SK-N-SH (cell line): ENCODE results near the gene CLPSL2. TPM values are rescaled to one million over a fixed set of nuclear protein-coding genes. Genes with fewer than 3 reads are reported as not detected.

Source experiments
- CTCF ChIA-PET: fragments of 300-600, 350-600 bp; formaldehyde crosslinking; extraction: SDS; loops from one replicate; lab custom pipeline; 2021; lab: Yijun Ruan, JAX
- POLR2A ChIA-PET: fragments of 350-600 bp; sonication (Branson Sonifier 250); formaldehyde crosslinking; extraction: SDS; loops from one replicate; lab custom pipeline; 2020; ENCODE audit warnings: antibody characterized with exemption, inconsistent platforms; lab: Yijun Ruan, JAX
- DNase-seq: peaks from one replicate; pipeline ENCODE4 v3.0.0; 2012
- H2AFZ ChIP-seq: fragments of 200-600 bp; sonication (generic); 2 replicates; pipeline ENCODE4 v1.8.1; 2016; ENCODE audit warnings: antibody characterized with exemption, mild to moderate bottlenecking, low read depth
- H3F3A ChIP-seq: fragments of 200-600 bp; sonication (generic); replicated peaks from 2 replicates; pipeline ENCODE3; 2016; ENCODE audit warnings: antibody characterized with exemption, mild to moderate bottlenecking; ENCODE audit not compliant: insufficient read depth
- H3K27ac ChIP-seq, 2 experiments: fragments of 200-500 bp in 1 of 2; fragments of 200-600 bp in 1 of 2; sonication (Bioruptor generic) in 1 of 2; sonication (generic), shearing (Covaris generic) in 1 of 2; 2 replicates each; pipeline versions ENCODE4 v1.5.1 to v1.6.1; 2014 to 2016; ENCODE audit warnings: low read depth in 2 of 2, inconsistent platforms in 1 of 2, low read length in 1 of 2, mild to moderate bottlenecking in 1 of 2, mixed read lengths in 1 of 2
- H3K27me3 ChIP-seq: fragments of 200-600 bp; sonication (generic), shearing (Covaris generic); 2 replicates; pipeline ENCODE4 v1.6.1; 2016; ENCODE audit warnings: mixed run types; ENCODE audit not compliant: insufficient read depth
- H3K36me3 ChIP-seq, 2 experiments: fragments of 200-500 bp in 1 of 2; fragments of 200-600 bp in 1 of 2; sonication (Bioruptor generic) in 1 of 2; sonication (generic) in 1 of 2; replicated peaks in 1 of 2; 2 replicates each; pipeline versions ENCODE3 to v1.5.1; 2014 to 2016; ENCODE audit warnings: low read length in 1 of 2, mild to moderate bottlenecking in 1 of 2; ENCODE audit not compliant: insufficient read depth in 2 of 2, control insufficient read depth in 1 of 2
- H3K4me1 ChIP-seq, 2 experiments: fragments of 200-500 bp in 1 of 2; fragments of 200-600 bp in 1 of 2; sonication (Bioruptor generic) in 1 of 2; sonication (generic), shearing (Covaris generic) in 1 of 2; 2 replicates each; pipeline versions ENCODE4 v1.5.1 to v1.6.1; 2014 to 2016; ENCODE audit warnings: low read depth in 1 of 2, low read length in 1 of 2, mixed run types in 1 of 2; ENCODE audit not compliant: insufficient read depth in 2 of 2, control insufficient read depth in 1 of 2
- H3K4me2 ChIP-seq: fragments of 200-600 bp; sonication (generic), shearing (Covaris generic); 2 replicates; pipeline ENCODE4 v1.6.1; 2017; ENCODE audit warnings: mixed run types
- H3K4me3 ChIP-seq, 2 experiments: fragments of 200-500 bp in 1 of 2; fragments of 200-600 bp in 1 of 2; sonication (Bioruptor generic) in 1 of 2; sonication (generic), shearing (Covaris generic) in 1 of 2; 2 replicates each; pipeline versions ENCODE4 v1.5.1 to v1.8.1; 2014 to 2016; ENCODE audit warnings: low read depth in 2 of 2, inconsistent platforms in 1 of 2, low read length in 1 of 2, mild to moderate bottlenecking in 1 of 2, mixed read lengths in 1 of 2, moderate library complexity in 1 of 2
- H3K79me2 ChIP-seq: fragments of 200-600 bp; sonication (generic); 2 replicates; pipeline ENCODE4 v1.8.1; 2017; ENCODE audit warnings: mild to moderate bottlenecking; ENCODE audit not compliant: insufficient read depth
- H3K9ac ChIP-seq: fragments of 200-600 bp; sonication (generic); 2 replicates; pipeline ENCODE4 v1.6.1; 2017; ENCODE audit warnings: mixed run types
- H3K9me2 ChIP-seq: fragments of 200-600 bp; sonication (generic); 2 replicates; pipeline ENCODE4 v1.6.1; 2017; ENCODE audit warnings: mixed run types
- H3K9me3 ChIP-seq: fragments of 200-600 bp; sonication (generic); 2 replicates; pipeline ENCODE4 v1.6.1; 2017; ENCODE audit warnings: mixed run types, mild to moderate bottlenecking, moderate library complexity
- H4K20me1 ChIP-seq: fragments of 200-600 bp; sonication (generic); 2 replicates; pipeline ENCODE4 v1.6.1; 2017; ENCODE audit warnings: mild to moderate bottlenecking, mixed run types; ENCODE audit not compliant: insufficient read depth
- EP300 ChIP-seq, 2 experiments: IDR thresholded peaks; 2 replicates each; pipeline versions ENCODE4 v1.4.0 to v1.6.1; 2012; ENCODE audit warnings: borderline replicate concordance in 1 of 2, low read depth in 1 of 2, low read length in 1 of 2
- FOXJ3 ChIP-seq: sonication (generic); formaldehyde crosslinking; IDR thresholded peaks from 2 replicates; pipeline ENCODE4 v1.5.1; 2020; ENCODE audit warnings: mild to moderate bottlenecking, missing genetic modification reagents
- FOXM1 ChIP-seq: IDR thresholded peaks from 2 replicates; pipeline ENCODE4 v1.4.0; 2012; ENCODE audit warnings: low read depth, mild to moderate bottlenecking
- IRF3 ChIP-seq: fragments of 150-350 bp; IDR thresholded peaks from 2 replicates; pipeline ENCODE4 v1.6.1; 2016; ENCODE audit warnings: mild to moderate bottlenecking, low read depth, low read length
- NFIC ChIP-seq: IDR thresholded peaks from 2 replicates; pipeline ENCODE4 v1.4.0; 2012; ENCODE audit warnings: borderline replicate concordance
- NRF1 ChIP-seq: IDR thresholded peaks from 2 replicates; pipeline ENCODE4 v1.6.1; 2012; ENCODE audit warnings: low read depth, mild to moderate bottlenecking, low read length
- POLR2AphosphoS5 ChIP-seq: IDR thresholded peaks from 2 replicates; pipeline ENCODE4 v1.6.1; 2012; ENCODE audit warnings: low read depth, low read length
- RAD21 ChIP-seq: IDR thresholded peaks from 2 replicates; pipeline ENCODE4 v1.6.1; 2012; ENCODE audit warnings: mild to moderate bottlenecking, low read length
- SIN3A ChIP-seq: IDR thresholded peaks from 2 replicates; pipeline ENCODE4 v1.6.1; 2012; ENCODE audit warnings: low read depth, mild to moderate bottlenecking, low read length, moderate library complexity, borderline replicate concordance
- SMC3 ChIP-seq: IDR thresholded peaks from 2 replicates; pipeline ENCODE4 v1.6.1; 2012; ENCODE audit warnings: low read depth, low read length, improper control_type of control experiment
- TAF1 ChIP-seq: IDR thresholded peaks from 2 replicates; pipeline ENCODE4 v1.6.1; 2012; ENCODE audit warnings: low read depth, mild to moderate bottlenecking, low read length, moderate library complexity, borderline replicate concordance
- ZBTB33 ChIP-seq: IDR thresholded peaks from 2 replicates; pipeline ENCODE4 v1.4.0; 2012; ENCODE audit warnings: low read depth, borderline replicate concordance
- WGBS: methylation state at CpG from one replicate; pipeline ENCODE4 v1.1.6; 2017; ENCODE audit warnings: low lambda C conversion rate; 5-methylcytosine and 5-hydroxymethylcytosine counted together
- polyA plus RNA-seq, 3 experiments: library from polyadenylated mRNA; depleted of rRNA; stranded (reverse); fragments of >200 nt; gene quantifications; 2 replicates each; pipeline ENCODE4 v1.2.3, GENCODE V29; 2012
- TF ChIP-seq, protein P1 (sequence below): fragments of 200-600 bp; sonication (generic); IDR thresholded peaks from 2 replicates; pipeline ENCODE4 v1.6.1; 2017; ENCODE audit warnings: antibody characterized with exemption, mild to moderate bottlenecking, moderate library complexity
- TF ChIP-seq, protein P2 (sequence below): IDR thresholded peaks from 2 replicates; pipeline ENCODE4 v1.6.1; 2012; ENCODE audit warnings: mild to moderate bottlenecking, low read depth, low read length, moderate library complexity
- TF ChIP-seq, protein P3 (sequence below): fragments of 150-350 bp; IDR thresholded peaks from 2 replicates; pipeline ENCODE4 v1.6.1; 2017; ENCODE audit warnings: antibody characterized with exemption, low read length, low read depth, borderline replicate concordance

The CLPSL2 gene
- polyA plus RNA-seq, 1 of the 3 experiments (the other 2 are of a cell fraction), result not detected

- TF ChIP-seq, protein P1, sequence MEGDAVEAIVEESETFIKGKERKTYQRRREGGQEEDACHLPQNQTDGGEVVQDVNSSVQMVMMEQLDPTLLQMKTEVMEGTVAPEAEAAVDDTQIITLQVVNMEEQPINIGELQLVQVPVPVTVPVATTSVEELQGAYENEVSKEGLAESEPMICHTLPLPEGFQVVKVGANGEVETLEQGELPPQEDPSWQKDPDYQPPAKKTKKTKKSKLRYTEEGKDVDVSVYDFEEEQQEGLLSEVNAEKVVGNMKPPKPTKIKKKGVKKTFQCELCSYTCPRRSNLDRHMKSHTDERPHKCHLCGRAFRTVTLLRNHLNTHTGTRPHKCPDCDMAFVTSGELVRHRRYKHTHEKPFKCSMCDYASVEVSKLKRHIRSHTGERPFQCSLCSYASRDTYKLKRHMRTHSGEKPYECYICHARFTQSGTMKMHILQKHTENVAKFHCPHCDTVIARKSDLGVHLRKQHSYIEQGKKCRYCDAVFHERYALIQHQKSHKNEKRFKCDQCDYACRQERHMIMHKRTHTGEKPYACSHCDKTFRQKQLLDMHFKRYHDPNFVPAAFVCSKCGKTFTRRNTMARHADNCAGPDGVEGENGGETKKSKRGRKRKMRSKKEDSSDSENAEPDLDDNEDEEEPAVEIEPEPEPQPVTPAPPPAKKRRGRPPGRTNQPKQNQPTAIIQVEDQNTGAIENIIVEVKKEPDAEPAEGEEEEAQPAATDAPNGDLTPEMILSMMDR, result peak; percentile 28; the same call in 1 of the 2 replicates
- TF ChIP-seq, protein P2, sequence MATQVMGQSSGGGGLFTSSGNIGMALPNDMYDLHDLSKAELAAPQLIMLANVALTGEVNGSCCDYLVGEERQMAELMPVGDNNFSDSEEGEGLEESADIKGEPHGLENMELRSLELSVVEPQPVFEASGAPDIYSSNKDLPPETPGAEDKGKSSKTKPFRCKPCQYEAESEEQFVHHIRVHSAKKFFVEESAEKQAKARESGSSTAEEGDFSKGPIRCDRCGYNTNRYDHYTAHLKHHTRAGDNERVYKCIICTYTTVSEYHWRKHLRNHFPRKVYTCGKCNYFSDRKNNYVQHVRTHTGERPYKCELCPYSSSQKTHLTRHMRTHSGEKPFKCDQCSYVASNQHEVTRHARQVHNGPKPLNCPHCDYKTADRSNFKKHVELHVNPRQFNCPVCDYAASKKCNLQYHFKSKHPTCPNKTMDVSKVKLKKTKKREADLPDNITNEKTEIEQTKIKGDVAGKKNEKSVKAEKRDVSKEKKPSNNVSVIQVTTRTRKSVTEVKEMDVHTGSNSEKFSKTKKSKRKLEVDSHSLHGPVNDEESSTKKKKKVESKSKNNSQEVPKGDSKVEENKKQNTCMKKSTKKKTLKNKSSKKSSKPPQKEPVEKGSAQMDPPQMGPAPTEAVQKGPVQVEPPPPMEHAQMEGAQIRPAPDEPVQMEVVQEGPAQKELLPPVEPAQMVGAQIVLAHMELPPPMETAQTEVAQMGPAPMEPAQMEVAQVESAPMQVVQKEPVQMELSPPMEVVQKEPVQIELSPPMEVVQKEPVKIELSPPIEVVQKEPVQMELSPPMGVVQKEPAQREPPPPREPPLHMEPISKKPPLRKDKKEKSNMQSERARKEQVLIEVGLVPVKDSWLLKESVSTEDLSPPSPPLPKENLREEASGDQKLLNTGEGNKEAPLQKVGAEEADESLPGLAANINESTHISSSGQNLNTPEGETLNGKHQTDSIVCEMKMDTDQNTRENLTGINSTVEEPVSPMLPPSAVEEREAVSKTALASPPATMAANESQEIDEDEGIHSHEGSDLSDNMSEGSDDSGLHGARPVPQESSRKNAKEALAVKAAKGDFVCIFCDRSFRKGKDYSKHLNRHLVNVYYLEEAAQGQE, result no peak
- TF ChIP-seq TAF1 (no peak), RAD21 (peak; percentile 32), FOXM1 (no peak), ZBTB33 (no peak)
- no peak overlapping the region for H3K9ac ChIP-seq
- H4K20me1 ChIP-seq, result no peaks in the 10 kb centered on the region
- H3K4me1 ChIP-seq, result no peaks in the 10 kb centered on the region
- no peaks in the 10 kb centered on the region for H3K9me3 ChIP-seq
- H3K27me3 ChIP-seq, result no peaks in the 10 kb centered on the region; the same call in 1 of the 2 replicates
- no peak overlapping the region for H3K4me3 ChIP-seq
- WGBS, result 60% methylated on average over 10 of the region's 10 CpGs
- POLR2A ChIA-PET, result no interaction called here
- H3K9me2 ChIP-seq, result no peaks in the 10 kb centered on the region
- H3K4me2 ChIP-seq, result no peak overlapping the region
- CTCF ChIA-PET, result interaction anchor here (0.6 to 3.7 kb wide), 7 partner anchors 12 to 235 kb away, joined by 3 to 13 read pairs (median 3); partner anchors contain the start of gene ARMC12
- H3K27ac ChIP-seq, result no peak overlapping the region
- H3F3A ChIP-seq, result no peaks in the 10 kb centered on the region
- H2AFZ ChIP-seq, result no peak overlapping the region
- no peaks in the 10 kb centered on the region for H3K79me2 ChIP-seq
- no peak for DNase-seq
- no peaks in the 10 kb centered on the region for H3K36me3 ChIP-seq
Observed at GRCh38 chr6:35757456-35758123, 18.8 kb upstream of the CLPSL2 start.

GRCh38 chr6:35759426-35759825, 17.0 kb upstream of the CLPSL2 start:
- Histone ChIP-seq H3K36me3 (no peaks in the 10 kb centered on the region), H3K79me2 (no peaks in the 10 kb centered on the region), H3K27me3 (no peaks in the 10 kb centered on the region; the same call in 1 of the 2 replicates), H3K4me3 (no peak overlapping the region), H4K20me1 (no peaks in the 10 kb centered on the region), H3K4me1 (no peaks in the 10 kb centered on the region), H2AFZ (no peak overlapping the region), H3K4me2 (no peak overlapping the region), H3F3A (no peaks in the 10 kb centered on the region), H3K9me2 (no peaks in the 10 kb centered on the region), H3K9me3 (no peaks in the 10 kb centered on the region), H3K27ac (no peak overlapping the region), H3K9ac (no peak overlapping the region)
- CTCF ChIA-PET, result interaction anchor here (0.6 to 3.7 kb wide), 3 partner anchors 22 to 335 kb away, joined by 3 to 13 read pairs (median 3); partner anchors contain the start of gene ARMC12
- 43% methylated on average over 3 of the region's 3 CpGs for WGBS
- no peak for TF ChIP-seq RAD21
- TF ChIP-seq IRF3, result no peak
- TF ChIP-seq, protein P3, sequence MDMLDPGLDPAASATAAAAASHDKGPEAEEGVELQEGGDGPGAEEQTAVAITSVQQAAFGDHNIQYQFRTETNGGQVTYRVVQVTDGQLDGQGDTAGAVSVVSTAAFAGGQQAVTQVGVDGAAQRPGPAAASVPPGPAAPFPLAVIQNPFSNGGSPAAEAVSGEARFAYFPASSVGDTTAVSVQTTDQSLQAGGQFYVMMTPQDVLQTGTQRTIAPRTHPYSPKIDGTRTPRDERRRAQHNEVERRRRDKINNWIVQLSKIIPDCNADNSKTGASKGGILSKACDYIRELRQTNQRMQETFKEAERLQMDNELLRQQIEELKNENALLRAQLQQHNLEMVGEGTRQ, result no peak
- TF ChIP-seq SIN3A, result no peak
- TF ChIP-seq POLR2AphosphoS5, result no peak
- TF ChIP-seq NRF1, result no peak
- TF ChIP-seq NFIC, result no peak
- TF ChIP-seq FOXJ3, result no peak
- TF ChIP-seq EP300 (IDR thresholded peaks at IDR 0.05; ENCODE audit: borderline replicate concordance in 1 of 2, low read depth in 1 of 2, low read length in 1 of 2), result no peak
- TF ChIP-seq SMC3, result no peak
- DNase-seq, result no peak
- POLR2A ChIA-PET, result no interaction called here
